D721Med (cell line): ENCODE data around the gene PDE1A.

Experiments
- DNase-seq: peaks from one replicate; pipeline ENCODE4 v3.0.0; 2011; ENCODE audit warnings: low spot score; ENCODE audit not compliant: insufficient read length
- FAIRE-seq: peaks from 2 replicates; lab custom pipeline; 2011; peaks lifted over from hg19 to GRCh38; lab: Jason Lieb, UNC
- TF ChIP-seq, protein P1 (sequence below): IDR thresholded peaks from 2 replicates; pipeline ENCODE4 v1.5.1; 2012; ENCODE audit warnings: mild to moderate bottlenecking, control low read depth; ENCODE audit not compliant: insufficient read depth; ENCODE audit errors: missing control alignments

Gene PDE1A

DNA sequence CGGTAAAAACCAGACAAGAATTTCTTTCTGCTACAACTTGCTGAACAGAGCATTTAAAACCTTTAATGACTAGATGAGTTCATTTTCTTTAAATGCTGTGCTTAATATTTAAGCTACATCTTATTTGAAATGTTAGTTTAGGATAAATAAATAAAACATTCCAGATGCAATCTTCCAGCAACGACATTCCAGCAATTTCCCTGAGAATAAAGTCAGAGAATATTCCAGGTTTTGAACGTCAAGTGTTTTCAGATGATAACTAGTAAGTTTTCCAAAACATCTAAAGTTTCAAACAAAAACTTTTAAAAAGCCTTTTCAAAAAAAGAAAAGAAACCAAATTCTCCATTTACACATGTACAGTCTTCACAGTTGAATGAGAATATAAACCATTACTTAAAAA is 336.4 kb downstream of the PDE1A start:
- DNase-seq (no peak), FAIRE-seq (no peak)
- TF ChIP-seq, protein P1, sequence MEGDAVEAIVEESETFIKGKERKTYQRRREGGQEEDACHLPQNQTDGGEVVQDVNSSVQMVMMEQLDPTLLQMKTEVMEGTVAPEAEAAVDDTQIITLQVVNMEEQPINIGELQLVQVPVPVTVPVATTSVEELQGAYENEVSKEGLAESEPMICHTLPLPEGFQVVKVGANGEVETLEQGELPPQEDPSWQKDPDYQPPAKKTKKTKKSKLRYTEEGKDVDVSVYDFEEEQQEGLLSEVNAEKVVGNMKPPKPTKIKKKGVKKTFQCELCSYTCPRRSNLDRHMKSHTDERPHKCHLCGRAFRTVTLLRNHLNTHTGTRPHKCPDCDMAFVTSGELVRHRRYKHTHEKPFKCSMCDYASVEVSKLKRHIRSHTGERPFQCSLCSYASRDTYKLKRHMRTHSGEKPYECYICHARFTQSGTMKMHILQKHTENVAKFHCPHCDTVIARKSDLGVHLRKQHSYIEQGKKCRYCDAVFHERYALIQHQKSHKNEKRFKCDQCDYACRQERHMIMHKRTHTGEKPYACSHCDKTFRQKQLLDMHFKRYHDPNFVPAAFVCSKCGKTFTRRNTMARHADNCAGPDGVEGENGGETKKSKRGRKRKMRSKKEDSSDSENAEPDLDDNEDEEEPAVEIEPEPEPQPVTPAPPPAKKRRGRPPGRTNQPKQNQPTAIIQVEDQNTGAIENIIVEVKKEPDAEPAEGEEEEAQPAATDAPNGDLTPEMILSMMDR: no peak
